ENCODE data around the gene RAP1GAP.

The RAP1GAP gene

DNA sequence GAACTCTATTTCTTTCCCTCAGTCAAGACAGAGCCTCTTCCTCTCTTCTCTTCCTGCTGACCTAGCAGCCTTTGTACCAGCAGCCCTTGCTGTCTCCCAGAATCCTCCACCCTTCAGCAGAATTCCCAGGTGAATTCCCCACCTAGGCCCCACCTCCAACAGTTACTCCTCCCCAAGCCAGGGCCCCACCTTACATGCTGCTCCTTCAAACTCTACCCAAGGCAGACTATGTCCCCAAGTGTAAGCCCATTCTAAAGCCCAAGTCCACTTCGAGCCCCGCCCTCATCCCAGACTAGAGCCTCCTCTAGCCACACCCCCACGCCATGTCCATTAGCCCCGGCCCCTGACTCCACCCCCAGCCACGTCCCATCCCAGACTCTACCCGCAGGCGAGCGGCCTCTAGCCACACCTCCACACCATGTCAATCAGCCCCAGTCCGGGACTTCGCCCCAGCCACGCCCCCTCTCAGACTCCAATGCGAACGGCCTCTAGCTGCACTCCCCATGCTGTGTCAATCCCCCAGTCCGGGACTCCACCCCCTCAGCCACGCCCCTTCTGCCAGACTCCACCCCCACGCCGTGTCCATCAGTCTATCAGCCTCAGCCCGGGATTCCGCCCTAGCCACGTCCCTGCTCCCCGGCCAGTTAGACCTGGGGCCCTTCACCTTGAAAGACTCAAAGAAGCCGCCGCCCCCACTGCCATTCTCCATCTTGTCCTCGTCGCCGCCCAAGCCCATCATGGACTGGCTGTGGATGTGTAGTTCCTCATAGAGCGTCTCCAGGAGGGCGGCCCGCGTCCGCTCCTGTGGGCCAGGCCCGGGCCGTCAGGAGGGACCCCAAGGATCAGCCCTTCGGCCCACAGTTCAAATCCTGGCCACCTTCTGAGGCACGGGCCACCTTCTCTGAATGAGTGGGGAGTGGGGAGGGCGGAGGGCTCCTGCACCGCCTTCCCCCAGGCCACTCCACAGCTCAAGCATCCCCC, 61.3 kb downstream of the RAP1GAP start:
- DNase-seq = no peak

DNA sequence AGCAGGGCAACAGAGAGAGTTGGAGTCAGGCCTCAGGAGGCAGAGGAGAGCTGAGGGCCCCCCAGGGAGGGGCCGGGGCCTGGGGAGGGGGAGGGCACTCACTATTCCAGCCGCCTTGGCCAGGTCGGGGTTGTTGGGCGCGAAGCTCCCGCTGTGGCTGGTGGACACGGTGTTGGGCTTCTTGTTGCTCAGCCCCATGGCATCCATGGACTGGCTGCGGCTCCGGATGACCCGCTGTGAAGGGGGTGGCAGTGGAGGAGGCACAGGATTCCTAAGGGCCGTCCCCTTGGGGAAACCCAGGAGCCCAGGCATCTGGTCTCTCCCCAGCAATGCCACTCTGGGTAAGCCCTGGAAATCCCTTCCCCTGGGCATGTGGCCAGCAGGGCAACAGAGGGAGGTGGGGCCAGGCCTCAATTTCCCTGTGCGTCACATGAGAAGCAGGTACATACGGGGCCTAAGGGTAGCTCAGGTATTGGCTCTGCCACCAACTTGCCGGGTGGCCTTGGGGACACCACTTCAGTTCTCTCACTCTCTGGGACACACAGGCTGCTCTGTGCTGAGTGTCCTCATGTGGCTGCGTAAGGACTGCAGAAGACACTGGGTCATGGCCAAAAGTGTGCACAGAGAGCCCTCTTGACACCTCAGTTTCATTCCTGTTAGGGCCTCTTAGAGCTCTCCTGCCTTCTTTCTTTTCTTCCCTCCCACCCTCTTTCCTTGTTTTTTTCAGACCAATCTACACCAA, 63.0 kb downstream of the RAP1GAP start:
- no peak for DNase-seq

DNA sequence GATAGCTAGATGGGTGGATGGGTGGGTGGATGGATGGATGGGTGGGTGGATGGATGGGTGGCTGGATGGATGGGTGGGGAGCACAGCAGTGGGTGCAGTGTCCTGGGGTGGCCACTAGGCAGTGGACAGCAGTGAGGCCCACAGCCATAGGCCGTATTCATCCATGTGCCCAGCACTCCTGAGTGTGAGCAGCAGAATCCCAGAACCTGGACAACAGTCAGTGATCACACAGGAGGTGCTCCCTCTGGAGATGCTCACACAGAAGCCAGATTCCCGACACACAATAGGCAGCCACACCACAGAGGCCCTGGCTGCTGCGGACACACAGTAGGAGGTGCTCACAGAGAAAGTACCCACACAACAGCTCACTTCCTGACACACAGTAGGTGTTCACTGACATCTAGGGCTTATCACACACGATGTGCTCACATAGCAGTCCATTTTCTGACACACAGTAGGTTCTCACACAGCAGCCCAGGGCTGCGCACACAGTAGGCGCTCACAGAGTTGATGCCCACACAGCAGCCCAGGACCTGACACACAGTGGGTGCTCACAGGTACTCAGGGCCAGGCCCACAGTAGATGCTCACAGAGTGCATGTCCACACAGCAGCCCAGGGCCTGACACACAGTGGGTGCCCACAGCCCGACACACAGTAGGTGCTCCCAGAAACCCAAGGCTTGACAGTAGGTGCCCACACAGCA, 64.0 kb downstream of the RAP1GAP start:
- no peak for DNase-seq

DNA sequence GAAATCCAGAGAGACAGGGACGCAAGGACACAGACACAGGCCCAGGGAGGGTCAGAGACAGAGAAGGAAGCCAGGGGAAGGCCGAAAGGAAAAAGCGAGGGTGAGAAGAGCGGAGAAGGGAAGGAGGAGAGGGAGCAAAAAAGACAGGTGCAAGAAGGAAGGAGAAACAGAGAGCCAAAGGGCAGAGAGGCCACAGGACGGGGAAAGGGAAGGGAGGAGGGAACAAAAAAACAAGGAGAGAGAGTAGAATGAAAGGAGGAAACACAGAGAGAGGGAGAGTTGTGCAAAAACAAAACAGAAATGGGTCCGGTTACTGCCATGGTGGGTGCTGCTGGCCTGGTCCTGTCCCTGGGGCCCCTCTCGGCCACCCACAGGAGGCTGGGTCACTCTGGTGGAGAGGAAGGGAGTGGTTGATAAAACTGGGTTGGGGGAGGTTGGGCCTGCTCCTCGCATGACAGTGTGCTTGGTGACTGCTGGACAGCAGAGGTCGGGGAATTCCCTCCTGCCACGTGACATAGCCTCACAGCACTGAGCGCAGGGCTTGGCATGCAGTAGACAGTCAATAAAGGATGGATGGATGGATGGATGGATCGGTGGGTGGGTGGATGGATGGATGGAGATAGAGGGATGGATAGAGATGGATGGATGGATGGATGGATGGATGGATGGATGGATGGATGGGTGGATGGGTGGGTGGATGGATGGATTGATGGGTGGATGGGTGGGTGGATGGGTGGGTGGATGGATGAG, 64.8 kb downstream of the RAP1GAP start:
- DNase-seq = no peak

DNA sequence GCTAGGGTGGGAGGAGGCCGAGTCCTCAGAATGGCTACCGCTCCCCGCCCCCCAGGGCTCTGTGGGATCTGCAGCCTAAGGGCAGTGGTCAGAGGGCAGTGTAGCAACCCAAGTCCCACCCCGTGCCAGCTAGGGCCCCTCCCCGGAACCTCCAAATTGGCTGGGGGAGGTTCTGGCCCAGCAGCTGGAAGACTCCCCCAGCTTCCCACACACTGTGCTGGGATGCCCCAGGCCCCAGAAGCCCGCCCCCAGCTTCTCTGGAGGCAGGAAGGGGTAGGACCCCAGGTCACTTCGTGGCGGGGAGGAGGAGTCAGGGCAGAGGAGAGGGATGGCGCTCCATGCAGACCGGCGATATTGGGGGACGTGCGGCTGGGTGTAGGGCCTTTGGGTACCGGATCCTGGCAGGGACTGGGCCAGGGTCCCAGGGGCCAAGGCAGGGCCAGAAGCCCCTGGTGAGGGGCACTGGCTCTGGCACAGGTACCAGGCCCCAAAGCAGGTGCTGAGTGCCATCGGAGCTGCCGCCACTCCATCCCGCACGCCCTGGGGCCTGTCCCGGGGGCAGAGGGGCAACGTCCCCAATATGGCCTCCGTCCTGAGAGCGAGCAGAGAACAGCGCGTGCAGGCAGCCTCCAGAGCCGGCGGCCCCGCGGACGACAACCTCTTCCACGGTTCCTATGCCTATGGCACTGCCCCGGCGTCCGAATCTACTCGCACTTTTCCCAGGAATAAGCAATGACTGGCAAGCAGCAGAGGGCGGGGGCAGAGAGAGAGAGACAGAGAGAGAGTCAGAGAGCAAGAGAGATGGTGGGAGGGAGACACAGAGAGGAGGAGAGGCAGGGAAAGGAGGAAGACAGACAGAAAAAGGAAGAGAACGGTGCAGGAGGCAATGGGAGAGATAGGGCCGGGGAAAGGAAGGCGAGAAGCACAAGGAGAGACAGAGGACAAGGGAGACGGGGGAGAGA, 65.7 kb downstream of the RAP1GAP start:
- DNase-seq = no peak

DNA sequence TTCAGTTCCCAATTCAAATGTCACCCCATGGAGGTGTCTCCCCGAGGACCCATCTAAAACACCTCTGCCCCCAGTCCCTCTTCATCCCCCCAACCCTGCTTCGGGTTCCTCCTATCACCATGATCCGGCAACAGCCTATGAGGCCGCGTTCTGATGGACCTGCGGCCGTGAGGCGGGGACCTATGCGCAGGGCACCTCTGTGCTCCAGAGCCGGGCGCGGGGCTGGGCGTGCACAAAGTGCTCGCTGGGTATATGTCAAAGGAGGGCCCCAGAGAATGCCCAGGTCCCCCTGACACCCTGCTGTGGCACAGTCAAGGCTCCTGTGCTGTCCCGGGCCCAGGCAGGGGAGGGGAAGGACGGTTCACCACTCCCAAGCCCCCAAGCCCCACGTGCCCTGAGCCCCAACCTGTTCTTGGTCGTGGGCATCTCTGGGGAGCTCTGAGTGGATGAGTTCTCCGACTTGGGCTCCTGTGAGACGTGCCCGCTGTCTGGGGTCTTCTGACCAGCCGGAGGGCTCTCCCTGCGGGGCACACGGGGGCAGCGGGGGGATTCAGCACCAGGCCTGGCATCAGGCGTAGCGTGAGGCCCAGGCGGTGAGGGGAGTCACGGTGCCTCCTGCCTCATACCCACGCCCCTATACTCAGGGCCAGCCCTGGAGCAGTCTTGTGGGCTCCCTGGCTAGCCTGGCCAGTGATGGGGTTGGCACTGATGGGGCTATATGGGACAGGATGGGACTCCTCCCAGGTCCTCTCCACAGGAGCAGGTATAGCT, 67.7 kb downstream of the RAP1GAP start:
- DNase-seq = no peak

DNA sequence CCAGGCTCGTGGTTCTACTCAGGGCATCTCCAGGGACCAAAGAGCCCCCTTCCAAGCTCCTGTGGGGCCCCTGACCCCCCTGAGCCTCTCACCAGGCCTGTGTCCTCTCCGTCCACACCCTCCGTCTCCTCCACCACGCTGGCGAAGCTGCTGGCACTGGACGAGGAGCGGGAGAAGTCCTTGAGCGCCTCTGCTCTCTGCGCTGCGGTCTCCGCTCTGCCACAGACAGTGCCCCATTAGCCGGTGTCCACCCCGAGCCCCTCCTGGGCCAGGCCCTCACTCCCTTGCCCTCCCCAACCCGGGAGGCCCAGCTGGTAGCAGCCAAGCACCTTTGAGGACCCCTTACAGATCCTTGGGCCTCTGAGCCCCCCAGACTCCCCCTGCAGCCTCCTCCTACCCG, 69.8 kb downstream of the RAP1GAP start:
- no peak for DNase-seq

DNA sequence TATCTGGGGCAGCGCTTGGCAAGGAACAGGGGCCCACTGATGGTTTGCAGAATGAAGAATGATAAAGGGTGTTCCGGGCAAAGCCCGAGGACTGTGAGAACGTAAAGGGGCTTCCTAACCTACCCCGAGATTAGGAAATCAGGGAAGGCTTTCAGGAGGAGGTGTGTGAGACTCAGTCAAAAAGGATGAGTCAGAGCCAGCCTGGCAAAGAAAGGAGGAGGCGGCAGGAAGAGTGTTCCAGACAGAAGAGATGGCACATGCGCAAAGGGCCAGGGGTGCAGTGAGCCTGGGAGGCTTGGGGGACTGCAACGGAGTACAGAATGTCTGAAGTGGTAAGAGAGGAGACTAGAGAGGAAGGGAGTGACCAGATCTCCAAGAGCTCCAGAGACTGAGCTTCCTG, 70.3 kb downstream of the RAP1GAP start:
- DNase-seq = no peak

DNA sequence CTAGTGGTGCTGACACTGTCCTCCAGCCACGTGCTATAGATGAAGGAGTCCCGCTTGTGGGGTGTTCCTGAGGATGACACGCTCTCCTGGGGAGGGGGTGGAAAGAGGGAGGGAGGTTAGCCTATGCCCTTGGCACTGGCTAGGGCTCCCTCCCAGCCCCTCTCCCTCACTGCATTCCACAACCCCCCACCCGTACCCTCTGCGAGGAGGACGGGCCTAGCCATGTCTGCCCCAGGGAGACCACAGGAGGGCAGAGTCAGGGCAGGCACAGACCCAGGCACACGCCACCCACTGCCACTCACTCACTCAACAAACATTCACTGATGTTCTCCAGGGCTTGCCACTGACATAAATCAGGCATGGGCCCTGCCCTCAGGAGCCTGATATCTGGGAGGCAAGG, 70.7 kb downstream of the RAP1GAP start:
- DNase-seq = no peak

DNA sequence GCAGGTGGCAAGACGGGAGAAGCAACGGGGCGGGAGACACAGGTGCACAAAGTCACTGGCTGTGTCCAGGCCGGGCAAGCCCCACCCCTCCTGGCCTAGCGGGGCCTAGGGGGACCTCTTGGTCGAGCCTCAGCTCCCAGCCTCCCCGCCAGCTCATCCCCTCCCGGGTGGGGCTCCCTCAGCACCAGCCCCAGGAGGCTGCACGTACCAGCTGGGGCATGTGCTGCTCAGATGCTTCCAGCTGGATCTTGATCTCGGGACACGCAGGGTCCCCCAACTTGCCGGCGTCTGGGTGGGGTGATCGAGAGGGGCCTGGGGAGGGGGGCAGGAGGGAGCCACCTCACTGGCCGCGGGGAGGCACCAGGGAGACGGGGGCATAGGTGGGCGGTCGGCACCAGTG, 71.4 kb downstream of the RAP1GAP start:
- DNase-seq = no peak

DNA sequence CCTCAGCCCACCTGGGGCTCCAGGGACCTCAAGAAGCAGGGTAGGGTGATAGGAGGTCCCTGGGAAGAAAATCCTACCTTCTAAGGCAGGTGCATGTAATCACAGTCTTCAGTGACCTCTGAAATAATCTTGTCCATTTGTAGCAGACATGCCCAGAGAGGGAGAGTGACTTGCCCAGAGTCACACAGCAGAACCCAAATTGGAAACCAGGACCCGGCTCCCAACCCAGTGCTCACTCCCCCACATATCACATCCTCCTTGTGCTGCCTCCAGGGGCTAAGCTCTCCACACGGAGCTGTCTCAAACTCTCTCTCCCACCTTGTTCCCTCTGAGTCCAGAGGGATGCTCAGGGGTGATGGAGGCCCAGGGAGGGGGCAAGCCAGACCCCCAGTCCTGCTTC, 72.5 kb downstream of the RAP1GAP start:
- no peak for DNase-seq

DNA sequence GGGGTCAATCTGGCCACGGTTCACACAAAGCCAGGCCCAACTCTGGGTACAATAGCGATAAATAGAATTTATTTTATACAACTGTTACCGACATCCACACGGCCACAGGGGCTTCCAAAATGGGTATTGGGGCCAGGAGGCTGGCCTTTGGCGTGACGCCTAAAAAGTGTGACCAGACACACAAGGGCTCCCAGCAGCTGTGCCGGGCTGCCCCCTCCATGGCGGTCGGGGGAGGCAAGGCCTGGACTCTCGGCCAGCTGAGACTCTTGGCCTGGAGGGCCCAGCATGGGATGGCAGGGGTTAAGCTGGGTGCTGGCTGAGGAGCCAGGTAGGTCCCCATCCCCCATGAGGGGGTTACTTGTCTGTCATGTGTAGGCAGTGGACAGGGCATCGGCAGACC, 73.0 kb downstream of the RAP1GAP start:
- no peak for DNase-seq

DNA sequence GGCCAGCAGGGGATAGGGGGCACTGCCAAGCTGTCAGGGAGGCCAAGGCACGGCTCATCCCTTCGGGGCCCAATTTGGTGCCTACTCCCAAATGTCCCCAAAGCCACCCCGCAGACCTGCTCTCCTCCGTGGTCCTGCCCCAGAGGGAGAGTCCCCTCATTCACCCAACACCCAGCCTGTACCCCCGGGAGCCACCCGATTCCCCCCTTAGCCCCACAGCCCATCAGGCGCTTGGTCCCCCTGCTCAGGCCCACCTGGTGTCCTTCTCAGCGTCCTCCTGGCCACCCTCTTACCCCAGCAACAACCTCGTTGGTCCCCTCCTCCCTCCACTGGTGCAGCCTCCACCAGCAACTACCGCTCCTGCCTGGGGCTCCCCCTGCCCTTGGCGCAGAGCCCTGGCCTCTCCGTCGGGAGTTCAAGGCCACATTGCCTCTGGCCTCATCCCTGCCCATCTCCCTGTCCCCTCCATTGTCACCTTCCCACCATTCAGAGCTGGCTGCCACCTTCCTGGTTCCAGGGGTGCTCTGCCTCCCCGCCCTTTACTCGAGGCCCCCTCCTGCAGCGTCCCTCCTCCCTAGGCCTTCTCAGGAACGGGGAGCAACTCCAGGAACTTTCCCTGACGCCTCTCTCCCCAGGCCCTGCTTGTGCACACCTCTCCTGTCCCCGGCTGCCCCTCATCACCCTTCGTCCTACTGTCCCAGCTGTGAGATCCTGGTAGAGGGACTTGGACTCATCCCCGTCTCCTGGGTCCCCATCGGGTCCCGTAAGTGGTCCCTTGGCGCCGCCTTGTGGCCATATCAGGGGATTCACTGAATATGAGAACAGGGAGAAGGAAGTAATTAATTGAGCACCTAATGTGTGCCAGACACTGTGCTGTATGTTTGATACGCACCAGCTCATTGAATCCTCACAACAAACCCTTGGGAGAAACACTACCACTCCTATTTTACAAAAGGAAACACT, 73.9 kb downstream of the RAP1GAP start:
- DNase-seq = peak; percentile 59

DNA sequence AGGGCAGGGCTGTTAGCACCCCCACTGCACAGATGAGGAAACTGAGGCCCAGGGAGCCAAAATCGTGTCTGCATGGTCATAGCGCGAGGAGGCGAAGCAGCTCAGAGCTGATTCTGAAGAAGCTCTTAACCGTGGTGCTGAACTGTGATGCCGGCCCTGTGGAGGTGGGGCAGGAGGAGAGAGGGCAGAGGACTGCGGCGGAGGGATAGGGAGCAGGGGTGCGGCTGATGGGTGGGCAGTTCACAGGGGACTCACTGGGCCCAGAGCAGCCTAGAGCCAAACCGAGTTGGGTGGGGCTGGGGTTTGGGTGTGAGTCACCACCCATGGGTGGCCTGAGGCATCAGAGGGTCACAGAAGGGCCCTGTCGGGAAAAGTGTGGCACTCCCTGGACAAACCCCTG, 74.7 kb downstream of the RAP1GAP start:
- no peak for DNase-seq

DNA sequence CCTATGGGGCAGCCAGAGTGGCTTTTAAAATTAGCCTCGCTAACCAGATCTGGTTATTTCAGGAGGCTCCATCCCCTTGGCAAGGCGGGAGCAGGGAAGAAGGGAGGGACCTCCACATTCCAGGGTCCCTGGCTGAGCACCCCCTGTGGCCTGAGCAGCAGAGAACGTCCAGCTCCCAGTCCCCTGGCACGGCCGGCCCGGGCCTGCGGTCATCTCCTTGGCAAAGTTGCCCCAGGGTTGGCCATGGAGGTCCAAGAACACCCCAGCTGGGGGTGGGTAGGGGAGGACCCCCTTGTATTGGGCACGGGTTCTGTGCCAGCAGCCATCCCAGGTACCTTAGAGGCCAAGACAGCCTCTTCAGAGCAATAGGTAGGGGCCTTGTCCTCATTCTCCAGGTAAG, 75.9 kb downstream of the RAP1GAP start:
- no peak for DNase-seq

DNA sequence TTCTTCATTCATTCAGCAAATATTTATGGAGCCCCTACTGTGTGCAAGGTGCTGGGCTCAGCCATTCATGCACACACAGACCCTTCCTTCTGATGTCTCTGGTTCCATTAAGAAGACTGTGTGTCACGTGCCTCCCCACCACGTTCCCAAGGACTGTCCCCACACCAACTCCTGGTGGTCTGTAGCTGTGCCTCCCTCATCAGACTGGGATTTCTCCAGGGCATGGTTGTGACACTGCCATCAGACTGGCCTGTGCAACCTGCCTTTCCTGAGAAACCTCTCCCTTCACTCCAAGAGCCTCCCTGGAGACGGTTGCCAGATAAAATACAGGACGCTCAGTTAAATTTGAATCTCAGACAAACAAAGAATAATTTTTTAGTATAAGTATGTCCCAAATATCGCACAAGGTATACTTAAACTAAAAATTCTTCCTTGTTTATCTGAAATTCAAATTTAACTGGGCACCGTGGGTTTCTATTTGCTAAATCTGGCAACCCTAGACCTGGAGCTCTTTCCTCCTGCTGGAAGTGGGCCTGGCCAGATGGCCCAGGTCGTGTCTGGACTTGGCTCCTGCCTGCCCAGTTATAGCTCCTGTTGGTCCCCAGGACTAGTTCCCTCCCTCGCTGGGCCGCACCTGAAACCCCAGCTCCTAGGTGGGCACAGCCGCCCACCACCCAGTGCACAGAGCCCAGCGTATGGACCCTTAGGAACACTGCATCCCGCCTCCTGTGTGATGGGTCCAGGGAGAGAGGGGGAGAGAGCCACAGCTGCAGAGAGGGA, 76.9 kb downstream of the RAP1GAP start:
- DNase-seq = peak; percentile 32

DNA sequence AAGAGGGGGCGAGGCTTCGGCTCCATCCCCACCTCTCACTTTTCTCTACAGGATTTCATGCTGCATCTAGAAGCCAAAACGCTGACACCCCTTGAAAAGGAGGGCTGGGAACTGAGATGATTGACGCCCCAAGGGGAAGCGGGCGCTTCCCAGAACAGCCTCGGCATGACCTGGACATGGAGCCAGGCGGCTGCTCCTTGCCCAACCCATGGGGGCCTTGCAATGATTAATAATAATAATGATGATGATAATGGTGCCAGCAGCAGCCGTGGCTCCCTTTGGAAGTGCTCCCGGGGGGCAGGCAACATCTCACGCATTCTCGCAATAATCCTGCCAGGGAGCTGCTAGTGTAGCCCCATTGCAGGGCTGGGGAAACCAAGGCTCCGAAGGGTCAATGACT, 78.2 kb downstream of the RAP1GAP start:
- DNase-seq = peak; percentile 12

DNA sequence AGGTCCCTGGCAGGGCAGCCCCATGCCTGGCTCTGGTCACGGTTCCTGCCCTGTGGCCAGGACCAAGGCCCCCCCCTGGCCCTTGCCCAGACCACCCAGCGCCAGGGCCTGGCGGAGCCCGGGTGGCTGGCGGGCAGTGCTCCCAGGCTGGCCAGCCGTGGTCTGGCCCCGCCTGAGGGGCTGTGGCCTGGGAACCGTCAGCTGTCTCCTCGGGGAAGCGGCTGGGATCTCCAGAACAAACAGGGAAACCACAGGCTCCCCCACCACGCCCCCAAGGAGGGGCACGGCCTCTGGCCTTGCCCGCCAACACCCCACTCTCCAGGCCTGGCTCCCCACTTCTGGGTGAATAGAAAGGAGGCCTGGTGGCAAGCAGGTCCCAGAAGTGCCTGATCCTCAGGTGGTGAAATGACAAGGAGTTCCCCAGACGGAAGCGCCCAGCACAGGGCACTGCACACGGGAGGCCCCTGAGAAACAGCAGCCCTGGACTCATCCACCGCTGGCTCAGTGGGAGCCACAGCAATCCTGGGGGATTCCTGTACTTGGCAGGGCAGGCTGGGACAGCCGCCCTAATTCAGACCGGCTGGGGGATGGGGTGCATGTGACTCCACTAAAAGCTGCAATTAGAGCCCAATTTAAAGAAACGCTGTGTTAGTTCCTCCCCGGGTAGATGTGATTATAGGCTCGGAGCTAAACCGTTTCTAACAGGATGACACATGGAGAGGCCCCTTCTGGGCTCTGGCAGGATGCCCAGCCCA, 78.9 kb downstream of the RAP1GAP start:
- peak; percentile 26 for DNase-seq

Measured in NCI-H1694 (cell line).